Measurements from ENCODE around the gene RNF224. TPM values are rescaled to one million over a fixed set of nuclear protein-coding genes. Genes with fewer than 3 reads are reported as not detected.

RNF224 gene
- total and polyA plus RNA-seq, 2 of the 13 experiments (the other 11 are each of a cell fraction or from before 2014, with no cell fraction given) = 0.09 TPM; not detected in 1

DNA sequence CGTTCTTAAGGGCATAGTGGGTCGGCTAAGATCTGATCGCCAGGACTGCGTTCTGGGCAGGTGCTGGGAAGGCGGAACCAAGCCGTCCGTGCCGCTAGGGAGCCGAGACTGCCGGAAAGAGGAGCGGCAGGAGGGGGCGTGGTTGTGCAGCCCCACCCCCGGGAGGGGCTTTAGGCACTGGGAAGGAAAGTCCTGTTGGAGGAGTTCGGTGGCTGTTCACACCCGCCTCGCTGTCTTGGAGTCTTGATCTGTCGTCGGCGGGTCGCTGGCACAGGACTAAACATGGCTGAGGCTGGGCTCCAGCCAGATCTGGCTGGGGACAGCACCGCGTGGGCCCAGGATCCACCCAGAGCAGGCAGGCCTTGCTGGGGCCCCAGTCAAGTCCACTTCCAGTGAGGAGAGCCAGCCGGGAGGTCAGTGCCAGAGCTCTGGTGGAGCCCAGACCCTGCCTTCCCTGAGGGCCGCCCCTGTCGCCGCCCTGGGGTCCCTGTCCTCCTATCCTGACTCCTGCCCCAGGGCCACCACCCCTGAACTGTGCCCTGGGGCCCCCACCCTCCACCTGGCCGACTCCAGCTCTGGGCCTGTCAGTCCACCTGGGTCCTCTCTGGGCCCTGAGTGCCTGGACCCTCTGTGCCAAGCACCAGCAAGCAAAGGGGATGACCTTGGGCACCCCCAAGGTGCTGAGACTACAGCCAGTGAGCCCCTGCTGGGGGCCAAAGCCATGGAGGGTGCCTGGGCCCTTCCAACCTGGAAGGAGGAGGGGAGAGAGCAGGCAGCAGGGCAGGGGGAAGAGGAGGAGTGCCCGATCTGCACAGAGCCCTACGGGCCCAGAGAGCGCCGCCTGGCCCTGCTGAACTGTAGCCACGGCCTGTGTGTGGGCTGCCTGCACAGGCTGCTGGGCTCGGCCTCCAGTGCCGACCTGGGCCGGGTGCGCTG is 9.8 kb upstream of the RNF224 start (continued):
- TF ChIP-seq MEIS1 (CRISPR knock-in tag; IDR thresholded peaks at IDR 0.05; ENCODE audit: borderline replicate concordance) (0 out of 2 replicates have a peak, but pooled peaks have one; percentile 30), HNRNPL (IDR thresholded peaks at IDR 0.05; ENCODE audit: low read depth, low read length) (0 out of 2 replicates have a peak, but pooled peaks have one; percentile 82), ONECUT2 (CRISPR knock-in tag; IDR thresholded peaks at IDR 0.05) (no peak), ZFP36L2 (CRISPR knock-in tag; IDR thresholded peaks at IDR 0.05) (no peak), HOXA5 (CRISPR knock-in tag; IDR thresholded peaks at IDR 0.05) (0 out of 2 replicates have a peak, but pooled peaks have one; percentile 54), ATF7-NPFF (CRISPR knock-in tag; IDR thresholded peaks at IDR 0.05; ENCODE audit: low read depth) (peak; percentile 70), CBX2 (IDR thresholded peaks at IDR 0.05; ENCODE audit: low read depth, low read length) (no peak), CBX2 (CRISPR knock-in tag; IDR thresholded peaks at IDR 0.05; ENCODE audit: low read depth) (no peak), RARG (CRISPR knock-in tag; IDR thresholded peaks at IDR 0.05; ENCODE audit: low read depth) (no peak), CBFB (CRISPR knock-in tag; IDR thresholded peaks at IDR 0.05) (no peak), ZNF335 (CRISPR knock-in tag; IDR thresholded peaks at IDR 0.05) (0 out of 2 replicates have a peak, but pooled peaks have one; percentile 34), POLR2A (IDR thresholded peaks at IDR 0.05; ENCODE audit: insufficient read depth in 1 of 2, low read depth in 2 of 2, low read length in 2 of 2) (no peak; a peak in 1 of 4 replicates), ZFP90 (CRISPR knock-in tag; IDR thresholded peaks at IDR 0.05; ENCODE audit: borderline replicate concordance) (peak; percentile 93), ZNF891 (CRISPR knock-in tag; IDR thresholded peaks at IDR 0.05) (peak; percentile 17; the same call in 1 of the 2 replicates), ZFYVE20 (CRISPR knock-in tag; IDR thresholded peaks at IDR 0.05; ENCODE audit: borderline replicate concordance, low read depth) (peak; percentile 38; the same call in 1 of the 2 replicates), PRMT3 (CRISPR knock-in tag; IDR thresholded peaks at IDR 0.05; ENCODE audit: borderline replicate concordance, low read depth) (no peak), KDM5A (IDR thresholded peaks at IDR 0.05; ENCODE audit: borderline replicate concordance, low read length) (peak; percentile 22; the same call in 1 of the 2 replicates), ZNF572 (CRISPR knock-in tag; IDR thresholded peaks at IDR 0.05) (peak; percentile 51; the same call in 1 of the 2 replicates), FOXC1 (CRISPR knock-in tag; IDR thresholded peaks at IDR 0.05; ENCODE audit: borderline replicate concordance) (0 out of 2 replicates have a peak, but pooled peaks have one; percentile 57), ZNF552 (CRISPR knock-in tag; IDR thresholded peaks at IDR 0.05; ENCODE audit: borderline replicate concordance) (no peak), NR2C2 (CRISPR knock-in tag; IDR thresholded peaks at IDR 0.05; ENCODE audit: borderline replicate concordance) (no peak)
- TF ChIP-seq, protein P1, sequence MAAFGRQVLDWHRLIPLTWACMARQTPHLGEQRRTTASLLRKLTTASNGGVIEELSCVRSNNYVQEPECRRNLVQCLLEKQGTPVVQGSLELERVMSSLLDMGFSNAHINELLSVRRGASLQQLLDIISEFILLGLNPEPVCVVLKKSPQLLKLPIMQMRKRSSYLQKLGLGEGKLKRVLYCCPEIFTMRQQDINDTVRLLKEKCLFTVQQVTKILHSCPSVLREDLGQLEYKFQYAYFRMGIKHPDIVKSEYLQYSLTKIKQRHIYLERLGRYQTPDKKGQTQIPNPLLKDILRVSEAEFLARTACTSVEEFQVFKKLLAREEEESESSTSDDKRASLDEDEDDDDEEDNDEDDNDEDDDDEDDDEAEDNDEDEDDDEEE (CRISPR knock-in tag; IDR thresholded peaks at IDR 0.05) = 0 out of 2 replicates have a peak, but pooled peaks have one; percentile 52
- TF ChIP-seq, protein P2, sequence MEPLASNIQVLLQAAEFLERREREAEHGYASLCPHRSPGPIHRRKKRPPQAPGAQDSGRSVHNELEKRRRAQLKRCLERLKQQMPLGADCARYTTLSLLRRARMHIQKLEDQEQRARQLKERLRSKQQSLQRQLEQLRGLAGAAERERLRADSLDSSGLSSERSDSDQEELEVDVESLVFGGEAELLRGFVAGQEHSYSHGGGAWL (CRISPR knock-in tag; IDR thresholded peaks at IDR 0.05) = peak; percentile 55; the same call in 1 of the 2 replicates
- TF ChIP-seq, protein P3, sequence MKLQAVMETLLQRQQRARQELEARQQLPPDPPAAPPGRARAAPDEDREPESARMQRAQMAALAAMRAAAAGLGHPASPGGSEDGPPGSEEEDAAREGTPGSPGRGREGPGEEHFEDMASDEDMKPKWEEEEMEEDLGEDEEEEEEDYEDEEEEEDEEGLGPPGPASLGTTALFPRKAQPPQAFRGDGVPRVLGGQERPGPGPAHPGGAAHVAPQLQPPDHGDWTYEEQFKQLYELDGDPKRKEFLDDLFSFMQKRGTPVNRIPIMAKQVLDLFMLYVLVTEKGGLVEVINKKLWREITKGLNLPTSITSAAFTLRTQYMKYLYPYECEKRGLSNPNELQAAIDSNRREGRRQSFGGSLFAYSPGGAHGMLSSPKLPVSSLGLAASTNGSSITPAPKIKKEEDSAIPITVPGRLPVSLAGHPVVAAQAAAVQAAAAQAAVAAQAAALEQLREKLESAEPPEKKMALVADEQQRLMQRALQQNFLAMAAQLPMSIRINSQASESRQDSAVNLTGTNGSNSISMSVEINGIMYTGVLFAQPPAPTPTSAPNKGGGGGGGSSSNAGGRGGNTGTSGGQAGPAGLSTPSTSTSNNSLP (IDR thresholded peaks at IDR 0.05; ENCODE audit: low read depth, low read length) = no peak
- TF ChIP-seq, protein P4, sequence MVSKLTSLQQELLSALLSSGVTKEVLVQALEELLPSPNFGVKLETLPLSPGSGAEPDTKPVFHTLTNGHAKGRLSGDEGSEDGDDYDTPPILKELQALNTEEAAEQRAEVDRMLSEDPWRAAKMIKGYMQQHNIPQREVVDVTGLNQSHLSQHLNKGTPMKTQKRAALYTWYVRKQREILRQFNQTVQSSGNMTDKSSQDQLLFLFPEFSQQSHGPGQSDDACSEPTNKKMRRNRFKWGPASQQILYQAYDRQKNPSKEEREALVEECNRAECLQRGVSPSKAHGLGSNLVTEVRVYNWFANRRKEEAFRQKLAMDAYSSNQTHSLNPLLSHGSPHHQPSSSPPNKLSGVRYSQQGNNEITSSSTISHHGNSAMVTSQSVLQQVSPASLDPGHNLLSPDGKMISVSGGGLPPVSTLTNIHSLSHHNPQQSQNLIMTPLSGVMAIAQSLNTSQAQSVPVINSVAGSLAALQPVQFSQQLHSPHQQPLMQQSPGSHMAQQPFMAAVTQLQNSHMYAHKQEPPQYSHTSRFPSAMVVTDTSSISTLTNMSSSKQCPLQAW (CRISPR knock-in tag; IDR thresholded peaks at IDR 0.05) = peak; percentile 33; the same call in 1 of the 2 replicates
